ENCODE results near the gene PHPT1. TPM values are rescaled to one million over a fixed set of nuclear protein-coding genes. Genes with fewer than 3 reads are reported as not detected.
"Not testable (repeated sequence)": the region's sequence is repeated elsewhere in the genome, so short reads cannot be mapped to it uniquely, and the experiment has no call there.

The PHPT1 gene
- total RNA-seq, 4 donors from 2014 or later = 42.6 to 71.0 (median 66.7) TPM

- TF ChIP-seq POLR2A (IDR thresholded peaks at IDR 0.05) (no peak), EP300 (IDR thresholded peaks at IDR 0.05) (no peak), CTCF (IDR thresholded peaks at IDR 0.05) (no peak)
- WGBS, 2 donors = 74 to 80% methylated on average over 26 to 33 of the region's 36 CpGs
- Histone ChIP-seq H3K4me1 (peaks cover 0 to 48% (median 38%) of the 10 kb centered on the region in 4 donors), H3K36me3 (peaks cover 0 to 65% (median 0%) of the 10 kb centered on the region in 3 donors), H3K27ac (peak overlapping the region in 3 of 4 donors; percentile 50 to 74 (median 59)), H3K27me3 (peaks cover 0 to 15% of the 10 kb centered on the region in 2 donors), H3K9me3 (no peaks in the 10 kb centered on the region), H3K4me3 (no peak overlapping the region)
- no peak for DNase-seq (ENCODE audit: low spot score in 2 of 2)
Measured at GRCh38 chr9:136839229-136840139, 9.7 kb upstream of the PHPT1 start.

- peak overlapping the region in 3 of 4 donors; percentile 50 to 74 (median 59) for H3K27ac ChIP-seq
- peaks cover 0 to 58% (median 0%) of the 10 kb centered on the region in 3 donors for H3K36me3 ChIP-seq
- peaks cover 0 to 53% (median 38%) of the 10 kb centered on the region in 4 donors for H3K4me1 ChIP-seq
- no peak for TF ChIP-seq POLR2A (IDR thresholded peaks at IDR 0.05)
- no peak for TF ChIP-seq CTCF (IDR thresholded peaks at IDR 0.05)
- TF ChIP-seq EP300 (IDR thresholded peaks at IDR 0.05) = peak in 1 of 2 donors; percentile 20
- WGBS, 2 donors = 58 to 63% methylated on average over 19 to 29 of the region's 32 CpGs
- peaks cover 0 to 19% of the 10 kb centered on the region in 2 donors for H3K27me3 ChIP-seq
- no peak for DNase-seq (ENCODE audit: low spot score in 2 of 2)
- no peaks in the 10 kb centered on the region for H3K9me3 ChIP-seq
- no peak overlapping the region for H3K4me3 ChIP-seq
Measured at GRCh38 chr9:136840140-136840876, 8.9 kb upstream of the PHPT1 start.

DNA sequence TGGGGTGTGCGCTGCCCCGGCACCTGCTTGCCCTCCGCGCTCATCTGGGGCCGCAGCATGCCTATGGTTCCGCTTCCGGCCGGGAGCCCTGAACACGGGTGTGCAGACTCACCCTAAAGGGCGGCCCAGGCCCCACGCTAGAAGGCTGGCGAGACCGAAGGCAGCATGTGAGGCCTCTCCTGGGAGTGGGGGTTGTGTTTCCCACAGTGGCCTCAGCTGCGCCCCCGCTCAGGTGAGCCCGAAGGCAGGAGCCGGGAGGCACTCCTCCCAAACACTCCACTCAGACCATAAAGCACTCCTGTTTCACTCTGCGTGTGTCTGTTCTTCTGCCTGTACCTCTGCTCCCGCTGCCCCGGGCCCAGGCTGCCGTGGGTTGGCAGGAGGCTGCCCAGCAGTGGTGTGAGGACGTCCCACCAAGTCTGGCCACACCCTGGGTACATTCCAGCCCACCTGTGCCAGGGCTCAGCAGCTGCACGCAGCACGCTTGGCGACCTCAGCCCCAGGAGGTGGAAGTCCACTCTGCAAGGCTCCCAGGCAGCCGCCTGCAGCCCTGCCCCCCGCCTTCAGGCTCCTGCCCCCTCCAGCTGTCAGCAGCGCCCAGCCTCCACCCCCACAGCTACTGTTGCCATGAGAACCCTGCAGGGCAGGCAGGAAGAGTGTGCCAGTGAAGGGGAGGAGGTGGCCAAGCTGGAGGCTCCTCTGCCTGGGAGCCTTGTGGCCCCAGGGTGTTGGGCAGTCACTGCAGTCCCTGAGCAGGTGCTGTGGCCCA lies 8.1 kb upstream of the PHPT1 start:
- H3K4me1 ChIP-seq = peaks cover 0 to 60% (median 38%) of the 10 kb centered on the region in 4 donors
- TF ChIP-seq CTCF (IDR thresholded peaks at IDR 0.05) (no peak), POLR2A (IDR thresholded peaks at IDR 0.05) (no peak), EP300 (IDR thresholded peaks at IDR 0.05) (no peak)
- H3K9me3 ChIP-seq = no peaks in the 10 kb centered on the region
- H3K27me3 ChIP-seq = peaks cover 3 to 27% of the 10 kb centered on the region in 2 donors
- peaks cover 0 to 50% (median 0%) of the 10 kb centered on the region in 3 donors for H3K36me3 ChIP-seq
- H3K4me3 ChIP-seq = no peak overlapping the region
- DNase-seq (ENCODE audit: low spot score in 2 of 2) = no peak
- H3K27ac ChIP-seq = peak overlapping the region; percentile 25 to 74 (median 58)
- WGBS, 2 donors = 47 to 65% methylated on average over 15 to 19 of the region's 28 CpGs

DNA sequence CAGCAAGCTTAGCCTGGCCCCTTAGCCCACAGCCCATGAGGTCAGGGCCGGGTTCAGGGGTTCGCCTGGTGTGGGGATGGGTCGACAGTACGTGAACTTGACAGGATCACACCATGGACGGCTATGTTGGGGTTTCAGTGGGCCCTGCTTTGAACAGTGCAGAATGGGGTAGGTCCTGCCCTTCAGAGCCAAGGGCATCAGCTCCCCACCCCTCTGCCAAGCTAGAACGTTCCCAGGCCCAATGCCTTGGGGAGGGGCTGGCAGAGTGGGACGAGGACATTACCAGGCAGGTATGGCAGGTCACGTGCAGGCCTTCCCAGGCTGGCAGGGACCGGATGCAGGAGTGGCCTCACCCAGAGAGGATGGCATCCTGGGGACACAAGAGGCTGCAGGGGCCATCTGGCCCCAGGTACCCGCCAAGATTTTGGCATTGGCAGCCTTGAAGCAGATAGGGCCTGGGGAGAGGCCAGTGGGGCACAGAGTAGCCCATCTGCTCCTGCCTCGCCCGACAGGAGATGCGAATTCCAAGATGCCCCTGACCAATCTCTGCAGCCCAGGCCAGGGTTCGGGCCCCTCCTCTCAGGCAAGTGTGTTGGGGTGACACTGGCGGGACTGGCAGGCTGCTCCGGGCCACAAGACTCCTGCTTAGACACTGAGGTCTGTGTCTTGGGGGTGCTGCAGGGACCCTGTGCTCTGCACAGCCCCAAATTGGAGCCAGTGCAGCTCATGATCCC lies 7.4 kb upstream of the PHPT1 start:
- Histone ChIP-seq H3K27ac (peak overlapping the region in 3 of 4 donors; percentile 25 to 74 (median 65)), H3K36me3 (peaks cover 0 to 43% (median 0%) of the 10 kb centered on the region in 3 donors), H3K27me3 (peaks cover 3 to 32% of the 10 kb centered on the region in 2 donors), H3K4me3 (peak overlapping the region in 3 of 4 donors; percentile 26 to 54 (median 46)), H3K4me1 (peaks cover 0 to 65% (median 40%) of the 10 kb centered on the region in 4 donors)
- H3K9me3 ChIP-seq; DNase-seq (ENCODE audit: low spot score in 2 of 2): not testable (repeated sequence)
- 23 to 50% methylated on average over 5 to 8 of the region's 16 CpGs for WGBS, 2 donors
